GM12878 (cell line): Measurements from ENCODE around the gene RAET1G. TPM values are rescaled to one million over a fixed set of nuclear protein-coding genes. Genes with fewer than 3 reads are reported as not detected.

Experiments
- ATAC-seq: fragments of 200-7000 bp; cut with Tn5 transposase; 3 replicates; pipeline ENCODE4 v1.9.1; 2020; ENCODE audit warnings: mild to moderate bottlenecking, moderate library complexity
- BruUV-seq: library from RNA; stranded (reverse); fragments of 400-500 nt; replicated peaks from 2 replicates; lab custom pipeline; 2021; lab: Mats Ljungman, UMichigan
- CTCF ChIA-PET: fragments of 300-600 bp; sonication (Branson Sonifier 250); formaldehyde crosslinking; extraction: SDS; loops from one replicate; lab custom pipeline; 2021; ENCODE audit warnings: inconsistent platforms; lab: Yijun Ruan, JAX
- POLR2A ChIA-PET: fragments of 350-600 bp; formaldehyde crosslinking; extraction: SDS; loops from one replicate; lab custom pipeline; 2021; ENCODE audit warnings: inconsistent platforms; lab: Charles Lee
- RAD21 ChIA-PET: fragments of 300-600 bp; sonication (Branson Sonifier 250); formaldehyde crosslinking; loops from one replicate; lab custom pipeline; 2023; ENCODE audit warnings: antibody characterized with exemption; ENCODE audit not compliant: unreplicated experiment; lab: Charles Lee
- SMC1A ChIA-PET: fragments of 300-600 bp; sonication (Branson Sonifier 250); formaldehyde crosslinking; loops from one replicate; lab custom pipeline; 2023; ENCODE audit not compliant: unreplicated experiment, uncharacterized antibody; lab: Charles Lee
- DNase-seq: peaks from one replicate; pipeline ENCODE4 v3.0.0-alpha.2; 2011; ENCODE audit warnings: low read depth, low spot score
- FAIRE-seq: peaks from 3 replicates; lab custom pipeline; 2011; peaks lifted over from hg19 to GRCh38; lab: Jason Lieb, UNC
- H2AFZ ChIP-seq: 2 replicates; pipeline ENCODE4 v1.6.0; 2011; ENCODE audit warnings: low read depth, low read length, control low read depth; ENCODE audit not compliant: control insufficient read depth
- H3K27ac ChIP-seq: 2 replicates; pipeline ENCODE4 v1.5.1; 2011; ENCODE audit warnings: control low read depth; ENCODE audit not compliant: control insufficient read depth, insufficient read depth
- H3K27me3 ChIP-seq, 2 experiments: replicated peaks in 1 of 2; 2 replicates each; pipeline versions ENCODE4 v1.6.0 to v1.6.1; 2011; ENCODE audit warnings: low read length in 1 of 2; ENCODE audit not compliant: control insufficient read depth in 2 of 2, insufficient read depth in 2 of 2
- H3K36me3 ChIP-seq, 2 experiments: 2 replicates each; pipeline ENCODE4 v1.5.1; 2011; ENCODE audit warnings: low read length in 1 of 2; ENCODE audit not compliant: control insufficient read depth in 2 of 2, insufficient read depth in 2 of 2
- H3K4me1 ChIP-seq: 2 replicates; pipeline ENCODE4 v1.6.1; 2011; ENCODE audit warnings: mild to moderate bottlenecking, low read length, moderate library complexity, mixed read lengths; ENCODE audit not compliant: control insufficient read depth, insufficient read depth
- H3K4me2 ChIP-seq: 2 replicates; pipeline ENCODE4 v1.6.0; 2011; ENCODE audit warnings: control low read depth; ENCODE audit not compliant: control insufficient read depth, insufficient read depth
- H3K4me3 ChIP-seq: fragments of 200-600 bp; sonication (generic); 2 replicates; pipeline ENCODE4 v1.5.1; 2016
- H3K79me2 ChIP-seq: 2 replicates; pipeline ENCODE4 v1.6.0; 2011; ENCODE audit warnings: low read length; ENCODE audit not compliant: control insufficient read depth, insufficient read depth
- H3K9ac ChIP-seq: 2 replicates; pipeline ENCODE4 v1.8.0; 2011; ENCODE audit warnings: low read length, control low read depth, mixed read lengths; ENCODE audit not compliant: control insufficient read depth, insufficient read depth
- H3K9me3 ChIP-seq: replicated peaks from 3 replicates; pipeline ENCODE4 v1.5.1; 2011; ENCODE audit warnings: mild to moderate bottlenecking, low read length; ENCODE audit not compliant: control insufficient read depth, insufficient read depth
- H4K20me1 ChIP-seq: 2 replicates; pipeline ENCODE4 v1.6.0; 2011; ENCODE audit not compliant: control insufficient read depth, insufficient read depth
- BMI1 ChIP-seq: fragments of 450-650 bp; IDR thresholded peaks from 2 replicates; pipeline ENCODE4 v1.6.1; 2016; ENCODE audit warnings: mild to moderate bottlenecking, moderate library complexity, borderline replicate concordance
- CBX5 ChIP-seq: sonication (generic); IDR thresholded peaks from 2 replicates; pipeline ENCODE4 v1.6.1; 2016; ENCODE audit warnings: low read depth, moderate library complexity, mild to moderate bottlenecking, inconsistent platforms
- EP300 ChIP-seq, 2 experiments: fragments of 150-350 bp in 1 of 2; IDR thresholded peaks; 2 replicates each; pipeline ENCODE4 v1.6.1; 2011 to 2012; ENCODE audit warnings: low read depth in 2 of 2, low read length in 2 of 2, borderline replicate concordance in 1 of 2, improper control_type of control experiment in 1 of 2, inconsistent platforms in 1 of 2; ENCODE audit not compliant: control insufficient read depth in 1 of 2
- KAT2A ChIP-seq: conservative IDR thresholded peaks from 2 replicates; pipeline ENCODE4 v1.6.1; 2011; ENCODE audit warnings: low read depth, low read length; ENCODE audit not compliant: control insufficient read depth
- MTA3 ChIP-seq: IDR thresholded peaks from 2 replicates; pipeline ENCODE4 v1.6.1; 2012; ENCODE audit warnings: low read length, inconsistent platforms, borderline replicate concordance
- NFYB ChIP-seq: IDR thresholded peaks from 2 replicates; pipeline ENCODE4 v1.6.1; 2011; ENCODE audit warnings: low read depth, mild to moderate bottlenecking, low read length, improper control_type of control experiment, moderate library complexity; ENCODE audit not compliant: insufficient read depth
- RBBP5 ChIP-seq: fragments of 200-600 bp; sonication (generic); conservative IDR thresholded peaks from 2 replicates; pipeline ENCODE4 v1.6.1; 2016
- STAT1 ChIP-seq: fragments of 450-650 bp; conservative IDR thresholded peaks from 2 replicates; pipeline ENCODE4 v1.6.1; 2014; ENCODE audit warnings: antibody characterized with exemption, mild to moderate bottlenecking
- WRNIP1 ChIP-seq: IDR thresholded peaks from 2 replicates; pipeline ENCODE4 v1.6.1; 2011; ENCODE audit warnings: low read depth, low read length, improper control_type of control experiment, borderline replicate concordance
- ZNF384 ChIP-seq: IDR thresholded peaks from 2 replicates; pipeline ENCODE4 v1.6.1; 2012; ENCODE audit warnings: low read depth, mild to moderate bottlenecking, low read length, improper control_type of control experiment, borderline replicate concordance
- WGBS: methylation state at CpG from one replicate; pipeline ENCODE4 v1.1.6; 2016; ENCODE audit warnings: low lambda C conversion rate; ENCODE audit not compliant: insufficient replicate concordance, insufficient coverage; ENCODE audit errors: missing lambda C conversion rate; 5-methylcytosine and 5-hydroxymethylcytosine counted together
- in situ Hi-C: fragments of 300-500 bp; cut with MboI; formaldehyde crosslinking; loops from 9 replicates; pipeline ENCODE4 v1.14.3; 2018; ENCODE audit warnings: mixed read lengths
- intact Hi-C: fragments of 100-400 bp; cut with micrococcal nuclease; formaldehyde crosslinking; loops from one replicate; pipeline ENCODE4 v1.14.2; 2022; ENCODE audit not compliant: unreplicated experiment
- polyA plus RNA-seq, 11 experiments: library from polyadenylated mRNA; depleted of rRNA in 4 of 11; unstranded in 6 of 11; stranded (reverse) in 5 of 11; fragments of >200 nt; fragmentation: Nextera tagmentation in 4 of 11; fragmentation: Illumina TruSeq in 1 of 11; extraction: Ambion mirVana in 4 of 11; extraction: Trizol in 1 of 11; gene quantifications; 1 replicate in 1 of 11; 2 replicates in 10 of 11; pipeline versions ENCODE4 v1.2.1 to v1.2.3, GENCODE V29; 2011 to 2016; ENCODE audit warnings: inconsistent platforms in 2 of 11, missing spikeins in 2 of 11, low read depth in 1 of 11
- total RNA-seq, 4 experiments: library from RNA; depleted of rRNA in 3 of 4; stranded (reverse); fragments of >200 nt in 3 of 4; fragmentation: Illumina TruSeq in 1 of 4; extraction: Trizol in 1 of 4; gene quantifications; 2 replicates each; pipeline versions ENCODE4 v1.2.1 to v1.2.3, GENCODE V29; 2013 to 2021
- TF ChIP-seq, protein P1 (sequence below): fragments of 450-650 bp; IDR thresholded peaks from 2 replicates; pipeline ENCODE4 v1.6.1; 2016; ENCODE audit warnings: mild to moderate bottlenecking
- TF ChIP-seq, protein P2 (sequence below): fragments of 450-650 bp; IDR thresholded peaks from 2 replicates; pipeline ENCODE4 v1.6.1; 2018; ENCODE audit warnings: borderline replicate concordance, mild to moderate bottlenecking; ENCODE audit not compliant: partially characterized antibody
- TF ChIP-seq, protein P3 (sequence below): IDR thresholded peaks from 2 replicates; pipeline ENCODE4 v1.6.1; 2012; ENCODE audit warnings: low read depth, low read length, improper control_type of control experiment
- TF ChIP-seq, protein P4 (sequence below): IDR thresholded peaks from 2 replicates; pipeline ENCODE4 v1.6.1; 2012; ENCODE audit warnings: low read depth, low read length, improper control_type of control experiment

The RAET1G gene
- total and polyA plus RNA-seq, 10 of the 15 experiments (the other 5 are each of a cell fraction or from before 2014, with no cell fraction given): not detected

DNA sequence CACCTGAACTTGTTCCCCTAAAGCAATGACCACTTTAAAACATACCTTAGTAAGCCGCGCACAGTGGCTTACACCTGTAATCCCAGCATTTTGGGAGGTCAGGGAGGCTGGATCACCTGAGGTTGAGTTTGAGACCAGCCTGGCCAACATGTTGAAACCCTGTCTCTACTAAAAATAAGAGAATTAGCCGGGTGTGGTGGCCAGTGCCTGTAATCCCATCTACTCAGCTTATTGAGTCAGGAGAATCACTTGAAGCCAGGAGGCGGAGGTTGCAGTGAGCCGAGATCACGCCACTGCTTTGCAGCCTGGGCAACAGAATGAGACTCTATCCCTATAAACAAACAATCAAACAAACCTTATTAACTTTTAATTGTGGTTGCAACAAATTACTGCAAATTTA, 23.4 kb downstream of the RAET1G start:
- no TSS peak for BruUV-seq
- POLR2A ChIA-PET: no interaction called here
- SMC1A ChIA-PET: no interaction called here

DNA sequence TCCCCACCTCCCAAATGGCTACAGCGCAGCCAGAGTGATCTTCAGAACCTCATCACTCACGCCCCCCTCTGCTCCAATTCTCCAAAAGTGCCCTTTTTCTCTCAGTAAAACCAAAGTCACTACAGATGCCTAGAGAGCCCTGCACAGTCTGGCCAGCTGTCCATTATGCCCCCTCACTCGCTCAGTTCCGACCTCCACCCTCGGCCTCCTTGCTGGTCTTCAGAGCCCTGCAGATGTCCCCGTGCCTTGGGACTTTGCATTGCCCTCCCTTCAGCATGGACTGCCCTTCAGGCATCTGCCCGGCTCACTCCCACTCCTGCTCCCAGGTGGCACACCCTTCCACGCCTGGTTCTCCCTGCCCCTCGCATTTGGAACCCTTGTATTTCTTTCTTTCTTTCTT, 24.0 kb downstream of the RAET1G start:
- FAIRE-seq (no peak), ATAC-seq (no peak), DNase-seq (no peak)
- POLR2A ChIA-PET: no interaction called here
- Histone ChIP-seq H3K4me3 (no peak overlapping the region), H3K4me2 (no peak overlapping the region), H3K9ac (no peak overlapping the region), H3K27ac (no peak overlapping the region), H3K79me2 (no peaks in the 10 kb centered on the region), H3K27me3 (peaks cover 0 to 8% of the 10 kb centered on the region in 2 experiments; a peak in 2 of 4 replicates), H2AFZ (no peak overlapping the region), H3K4me1 (no peaks in the 10 kb centered on the region), H3K9me3 (no peaks in the 10 kb centered on the region), H4K20me1 (no peaks in the 10 kb centered on the region), H3K36me3 (no peaks in the 10 kb centered on the region)
- SMC1A ChIA-PET: no interaction called here
- intact Hi-C loops: no loop called here
- WGBS: 49% methylated on average over 9 of the region's 9 CpGs
- RAD21 ChIA-PET: no interaction called here
- BruUV-seq: no TSS peak
- CTCF ChIA-PET: no interaction called here
- in situ Hi-C loops: no loop called here
- TF ChIP-seq EP300 (IDR thresholded peaks at IDR 0.05; ENCODE audit: borderline replicate concordance in 1 of 2, control insufficient read depth in 1 of 2, low read depth in 2 of 2, low read length in 2 of 2) (no peak), STAT1 (no peak), KAT2A (no peak), BMI1 (no peak)
- TF ChIP-seq, protein P1, sequence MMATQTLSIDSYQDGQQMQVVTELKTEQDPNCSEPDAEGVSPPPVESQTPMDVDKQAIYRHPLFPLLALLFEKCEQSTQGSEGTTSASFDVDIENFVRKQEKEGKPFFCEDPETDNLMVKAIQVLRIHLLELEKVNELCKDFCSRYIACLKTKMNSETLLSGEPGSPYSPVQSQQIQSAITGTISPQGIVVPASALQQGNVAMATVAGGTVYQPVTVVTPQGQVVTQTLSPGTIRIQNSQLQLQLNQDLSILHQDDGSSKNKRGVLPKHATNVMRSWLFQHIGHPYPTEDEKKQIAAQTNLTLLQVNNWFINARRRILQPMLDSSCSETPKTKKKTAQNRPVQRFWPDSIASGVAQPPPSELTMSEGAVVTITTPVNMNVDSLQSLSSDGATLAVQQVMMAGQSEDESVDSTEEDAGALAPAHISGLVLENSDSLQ: no peak
- TF ChIP-seq, protein P2, sequence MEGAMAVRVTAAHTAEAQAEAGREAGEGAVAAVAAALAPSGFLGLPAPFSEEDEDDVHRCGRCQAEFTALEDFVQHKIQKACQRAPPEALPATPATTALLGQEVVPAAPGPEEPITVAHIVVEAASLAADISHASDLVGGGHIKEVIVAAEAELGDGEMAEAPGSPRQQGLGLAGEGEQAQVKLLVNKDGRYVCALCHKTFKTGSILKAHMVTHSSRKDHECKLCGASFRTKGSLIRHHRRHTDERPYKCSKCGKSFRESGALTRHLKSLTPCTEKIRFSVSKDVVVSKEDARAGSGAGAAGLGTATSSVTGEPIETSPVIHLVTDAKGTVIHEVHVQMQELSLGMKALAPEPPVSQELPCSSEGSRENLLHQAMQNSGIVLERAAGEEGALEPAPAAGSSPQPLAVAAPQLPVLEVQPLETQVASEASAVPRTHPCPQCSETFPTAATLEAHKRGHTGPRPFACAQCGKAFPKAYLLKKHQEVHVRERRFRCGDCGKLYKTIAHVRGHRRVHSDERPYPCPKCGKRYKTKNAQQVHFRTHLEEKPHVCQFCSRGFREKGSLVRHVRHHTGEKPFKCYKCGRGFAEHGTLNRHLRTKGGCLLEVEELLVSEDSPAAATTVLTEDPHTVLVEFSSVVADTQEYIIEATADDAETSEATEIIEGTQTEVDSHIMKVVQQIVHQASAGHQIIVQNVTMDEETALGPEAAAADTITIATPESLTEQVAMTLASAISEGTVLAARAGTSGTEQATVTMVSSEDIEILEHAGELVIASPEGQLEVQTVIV: no peak
- TF ChIP-seq, protein P3, sequence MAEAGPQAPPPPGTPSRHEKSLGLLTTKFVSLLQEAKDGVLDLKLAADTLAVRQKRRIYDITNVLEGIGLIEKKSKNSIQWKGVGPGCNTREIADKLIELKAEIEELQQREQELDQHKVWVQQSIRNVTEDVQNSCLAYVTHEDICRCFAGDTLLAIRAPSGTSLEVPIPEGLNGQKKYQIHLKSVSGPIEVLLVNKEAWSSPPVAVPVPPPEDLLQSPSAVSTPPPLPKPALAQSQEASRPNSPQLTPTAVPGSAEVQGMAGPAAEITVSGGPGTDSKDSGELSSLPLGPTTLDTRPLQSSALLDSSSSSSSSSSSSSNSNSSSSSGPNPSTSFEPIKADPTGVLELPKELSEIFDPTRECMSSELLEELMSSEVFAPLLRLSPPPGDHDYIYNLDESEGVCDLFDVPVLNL: no peak

More for the DNA sequence above, 23.4 kb downstream of the RAET1G start:
- intact Hi-C loops: no loop called here
- Histone ChIP-seq H3K4me2 (no peak overlapping the region), H3K79me2 (no peaks in the 10 kb centered on the region), H3K27ac (no peak overlapping the region), H4K20me1 (no peaks in the 10 kb centered on the region), H3K9me3 (no peaks in the 10 kb centered on the region), H3K9ac (no peak overlapping the region), H3K4me1 (no peaks in the 10 kb centered on the region), H3K27me3 (peaks cover 3 to 8% of the 10 kb centered on the region in 2 experiments; a peak in 2 of 4 replicates), H3K36me3 (no peaks in the 10 kb centered on the region), H2AFZ (no peak overlapping the region), H3K4me3 (no peak overlapping the region)
- FAIRE-seq: no peak
- 60% methylated on average over 6 of the region's 6 CpGs for WGBS
- ChIA-PET CTCF (no interaction called here), RAD21 (no interaction called here)
- DNase-seq: no peak
- no peak for TF ChIP-seq CBX5
- TF ChIP-seq, protein P4, sequence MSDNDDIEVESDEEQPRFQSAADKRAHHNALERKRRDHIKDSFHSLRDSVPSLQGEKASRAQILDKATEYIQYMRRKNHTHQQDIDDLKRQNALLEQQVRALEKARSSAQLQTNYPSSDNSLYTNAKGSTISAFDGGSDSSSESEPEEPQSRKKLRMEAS: no peak
- no peak for TF ChIP-seq NFYB
- no peak for TF ChIP-seq RBBP5
- TF ChIP-seq ZNF384: no peak
- TF ChIP-seq MTA3: no peak
- TF ChIP-seq WRNIP1: no peak
- in situ Hi-C loops: no loop called here
- ATAC-seq: no peak
